Nephron (organoid): ENCODE measurements around the gene PNMT.

Experiments
- H3K27ac Mint-ChIP-seq, 3 experiments: 2 replicates each; pipeline ENCODE4 v1.8.0; 2020; ENCODE audit warnings: mixed read lengths in 3 of 3, mild to moderate bottlenecking in 2 of 3, moderate library complexity in 1 of 3
- H3K27me3 Mint-ChIP-seq: 2 replicates; pipeline ENCODE4 v1.8.0; 2021; ENCODE audit warnings: low read depth, mild to moderate bottlenecking, moderate library complexity, mixed read lengths
- H3K36me3 Mint-ChIP-seq: 2 replicates; pipeline ENCODE4 v1.8.0; 2020; ENCODE audit warnings: low read depth, mixed read lengths
- H3K4me1 Mint-ChIP-seq: 2 replicates; pipeline ENCODE4 v1.8.0; 2020; ENCODE audit warnings: mixed read lengths
- H3K4me3 Mint-ChIP-seq, 3 experiments: 2 replicates each; pipeline ENCODE4 v1.8.0; 2020; ENCODE audit warnings: mild to moderate bottlenecking in 3 of 3, mixed read lengths in 3 of 3, moderate library complexity in 2 of 3
- H3K9me3 Mint-ChIP-seq: 2 replicates; pipeline ENCODE4 v1.8.0; 2020; ENCODE audit warnings: mixed read lengths
- CTCF ChIP-seq, 3 experiments: fragments of 200-600 bp; sonication (generic); IDR thresholded peaks; one replicate each; pipeline ENCODE4 v1.5.0; 2021; ENCODE audit warnings: antibody characterized with exemption in 3 of 3; ENCODE audit not compliant: unreplicated experiment in 3 of 3

The PNMT gene

GRCh38 chr17:39701012-39701783 lies 32.9 kb downstream of the PNMT start:
- Mint-ChIP-seq H3K27ac (peak overlapping the region; percentile 83 to 96 (median 94)), H3K36me3 (peaks cover 4% of the 10 kb centered on the region), H3K27me3 (no peaks in the 10 kb centered on the region), H3K9me3 (no peaks in the 10 kb centered on the region), H3K4me1 (peaks cover 48% of the 10 kb centered on the region), H3K4me3 (peak overlapping the region; percentile 90 to 98 (median 97))
- no peak for TF ChIP-seq CTCF (IDR thresholded peaks at IDR 0.05; ENCODE audit: unreplicated experiment in 3 of 3)

GRCh38 chr17:39701784-39702422 lies 33.6 kb downstream of the PNMT start:
- H3K27me3 Mint-ChIP-seq = no peaks in the 10 kb centered on the region
- H3K27ac Mint-ChIP-seq = peak overlapping the region; percentile 83 to 96 (median 94)
- H3K9me3 Mint-ChIP-seq = no peaks in the 10 kb centered on the region
- peaks cover 4% of the 10 kb centered on the region for H3K36me3 Mint-ChIP-seq
- H3K4me1 Mint-ChIP-seq = peaks cover 49% of the 10 kb centered on the region
- TF ChIP-seq CTCF (IDR thresholded peaks at IDR 0.05; ENCODE audit: unreplicated experiment in 3 of 3) = no peak
- H3K4me3 Mint-ChIP-seq = peak overlapping the region; percentile 90 to 98 (median 97)

GRCh38 chr17:39702901-39703893 lies 34.9 kb downstream of the PNMT start:
- TF ChIP-seq CTCF (IDR thresholded peaks at IDR 0.05; ENCODE audit: unreplicated experiment in 3 of 3) = no peak
- peak overlapping the region; percentile 60 to 96 (median 83) for H3K27ac Mint-ChIP-seq
- H3K27me3 Mint-ChIP-seq = no peaks in the 10 kb centered on the region
- peaks cover 54% of the 10 kb centered on the region for H3K4me1 Mint-ChIP-seq
- peak overlapping the region; percentile 90 to 98 (median 97) for H3K4me3 Mint-ChIP-seq
- H3K9me3 Mint-ChIP-seq = no peaks in the 10 kb centered on the region
- peaks cover 13% of the 10 kb centered on the region for H3K36me3 Mint-ChIP-seq

- Mint-ChIP-seq H3K27me3 (no peaks in the 10 kb centered on the region), H3K36me3 (peaks cover 18% of the 10 kb centered on the region), H3K4me1 (peaks cover 57% of the 10 kb centered on the region), H3K27ac (peak overlapping the region; percentile 60 to 83 (median 71)), H3K4me3 (peak overlapping the region in 2 of 3 experiments; percentile 66 to 98), H3K9me3 (no peaks in the 10 kb centered on the region)
- no peak for TF ChIP-seq CTCF (IDR thresholded peaks at IDR 0.05; ENCODE audit: unreplicated experiment in 3 of 3)
These were observed 35.7 kb downstream of the PNMT start for GRCh38 chr17:39703913-39704312.

GRCh38 chr17:39704821-39705551 lies 36.7 kb downstream of the PNMT start:
- H3K9me3 Mint-ChIP-seq = no peaks in the 10 kb centered on the region
- H3K4me3 Mint-ChIP-seq = peak overlapping the region in 2 of 3 experiments; percentile 57 to 65
- H3K36me3 Mint-ChIP-seq = peaks cover 26% of the 10 kb centered on the region
- H3K27ac Mint-ChIP-seq = peak overlapping the region; percentile 34 to 72 (median 66)
- H3K27me3 Mint-ChIP-seq = no peaks in the 10 kb centered on the region
- no peak for TF ChIP-seq CTCF (IDR thresholded peaks at IDR 0.05; ENCODE audit: unreplicated experiment in 3 of 3)
- peaks cover 66% of the 10 kb centered on the region for H3K4me1 Mint-ChIP-seq
